AG08395 (cell line): ENCODE results near the gene BRAF.
A peak's percentile ranks its signal among the peaks of the same experiment; 100 is the strongest.
"Not testable (repeated sequence)": the region's sequence is repeated elsewhere in the genome, so short reads cannot be mapped to it uniquely, and the experiment has no call there.

Source experiments
- DNase-seq: peaks from one replicate; pipeline ENCODE4 v3.0.0; 2012; ENCODE audit warnings: mixed read lengths, low spot score

BRAF gene

GRCh38 chr7:140679186-140679585 lies 245.5 kb downstream of the BRAF start:
- DNase-seq = no peak

- no peak for DNase-seq
Observed at GRCh38 chr7:140678816-140679130, 246.0 kb downstream of the BRAF start.

GRCh38 chr7:140678081-140678815 lies 246.5 kb downstream of the BRAF start:
- no peak for DNase-seq

- no peak for DNase-seq
Observed at GRCh38 chr7:140677496-140677895, 247.2 kb downstream of the BRAF start.

- not testable (repeated sequence) for DNase-seq
Observed at GRCh38 chr7:140676956-140677355, 247.8 kb downstream of the BRAF start.

- DNase-seq = no peak
Observed at GRCh38 chr7:140676306-140676705, 248.4 kb downstream of the BRAF start.

GRCh38 chr7:140675726-140676125 lies 249.0 kb downstream of the BRAF start:
- no peak for DNase-seq

GRCh38 chr7:140674899-140675701 lies 249.6 kb downstream of the BRAF start:
- peak; percentile 87 for DNase-seq

GRCh38 chr7:140674356-140674800 lies 250.4 kb downstream of the BRAF start:
- DNase-seq = no peak

GRCh38 chr7:140673774-140674155 lies 251.0 kb downstream of the BRAF start:
- DNase-seq = no peak

GRCh38 chr7:140673063-140673773 lies 251.5 kb downstream of the BRAF start:
- peak; percentile 31 for DNase-seq

GRCh38 chr7:140672382-140673062 lies 252.2 kb downstream of the BRAF start, which contains the start of gene ADCK2:
TSS of gene ADCK2 (plus strand) at chr7:140672945. CDS start at chr7:140673331, 386 bp downstream.
- peak; percentile 86 for DNase-seq

- no peak for DNase-seq
Observed at GRCh38 chr7:140671966-140672365, 252.8 kb downstream of the BRAF start.

- no peak for DNase-seq
Observed at GRCh38 chr7:140670343-140670935, 254.3 kb downstream of the BRAF start.

GRCh38 chr7:140669862-140670261 lies 254.9 kb downstream of the BRAF start:
- DNase-seq = not testable (repeated sequence)

- no peak for DNase-seq
Observed at GRCh38 chr7:140669352-140669751, 255.4 kb downstream of the BRAF start.
